Effector memory CD8-positive, alpha-beta T cell (primary cell): Measurements from ENCODE around the gene LRPAP1.
"Not testable (repeated sequence)": the region's sequence is repeated elsewhere in the genome, so short reads cannot be mapped to it uniquely, and the experiment has no call there.

Experiments
- ATAC-seq: fragments of 150-1000 bp; cut with Tn5 transposase; replicated peaks from 2 replicates; pipeline ENCODE4 v1.10.0; 2021; ENCODE audit warnings: mild to moderate bottlenecking, moderate library complexity
- DNase-seq, 3 experiments: peaks; one replicate each; pipeline ENCODE4 v3.0.0; 2021
- H3K27ac Mint-ChIP-seq, 2 donors: one replicate each; pipeline ENCODE4 v1.8.0; 2022; ENCODE audit warnings: mild to moderate bottlenecking in 2 of 2, mixed read lengths in 2 of 2, moderate library complexity in 2 of 2
- H3K27me3 Mint-ChIP-seq, 2 donors: one replicate each; pipeline ENCODE4 v1.8.0; 2022; ENCODE audit warnings: mixed read lengths in 2 of 2
- H3K36me3 Mint-ChIP-seq: one replicate; pipeline ENCODE4 v1.8.0; 2022; ENCODE audit warnings: mild to moderate bottlenecking, moderate library complexity, mixed read lengths; ENCODE audit not compliant: insufficient read depth
- H3K4me1 Mint-ChIP-seq, 2 donors: one replicate each; pipeline ENCODE4 v1.8.0; 2022; ENCODE audit warnings: low read depth in 2 of 2, mixed read lengths in 2 of 2
- H3K4me3 Mint-ChIP-seq, 2 donors: one replicate each; pipeline ENCODE4 v1.8.0; 2022; ENCODE audit warnings: mild to moderate bottlenecking in 2 of 2, mixed read lengths in 2 of 2, moderate library complexity in 2 of 2
- H3K9me3 Mint-ChIP-seq, 2 donors: one replicate each; pipeline ENCODE4 v1.8.0; 2022; ENCODE audit warnings: mixed read lengths in 2 of 2

Gene LRPAP1

GRCh38 chr4:3516061-3516835 is 16.0 kb downstream of the LRPAP1 start:
- Mint-ChIP-seq H3K36me3 (peaks cover 82% of the 10 kb centered on the region), H3K4me3 (no peak overlapping the region), H3K9me3 (no peaks in the 10 kb centered on the region), H3K27me3 (no peaks in the 10 kb centered on the region), H3K27ac (peak overlapping the region in 1 of 2 donors; percentile 38), H3K4me1 (peaks cover 1 to 2% of the 10 kb centered on the region in 2 donors)
- no peak for ATAC-seq
- no peak for DNase-seq

- peak overlapping the region in 1 of 2 donors; percentile 38 for H3K27ac Mint-ChIP-seq
- H3K9me3 Mint-ChIP-seq = no peaks in the 10 kb centered on the region
- H3K36me3 Mint-ChIP-seq = peaks cover 77% of the 10 kb centered on the region
- ATAC-seq (no peak), DNase-seq (no peak)
- H3K4me3 Mint-ChIP-seq = no peak overlapping the region
- H3K27me3 Mint-ChIP-seq = no peaks in the 10 kb centered on the region
- H3K4me1 Mint-ChIP-seq = peaks cover 0 to 2% of the 10 kb centered on the region in 2 donors
Observed at GRCh38 chr4:3515646-3516045, 16.6 kb downstream of the LRPAP1 start.

GRCh38 chr4:3514806-3515501 is 17.3 kb downstream of the LRPAP1 start:
- Mint-ChIP-seq H3K27ac (peak overlapping the region in 1 of 2 donors; percentile 71), H3K27me3 (no peaks in the 10 kb centered on the region), H3K36me3 (peaks cover 70% of the 10 kb centered on the region), H3K4me1 (peaks cover 0 to 2% of the 10 kb centered on the region in 2 donors), H3K9me3 (no peaks in the 10 kb centered on the region), H3K4me3 (no peak overlapping the region)
- DNase-seq (no peak), ATAC-seq (peak; percentile 18)

- Mint-ChIP-seq H3K4me1 (peaks cover 0 to 2% of the 10 kb centered on the region in 2 donors), H3K36me3 (peaks cover 69% of the 10 kb centered on the region)
Observed at GRCh38 chr4:3514221-3514780, 17.9 kb downstream of the LRPAP1 start.

GRCh38 chr4:3513807-3514206 is 18.4 kb downstream of the LRPAP1 start:
- H3K27me3 Mint-ChIP-seq = no peaks in the 10 kb centered on the region
- DNase-seq = no peak
- ATAC-seq = no peak
- H3K4me3 Mint-ChIP-seq = no peak overlapping the region
- H3K27ac Mint-ChIP-seq = peak overlapping the region in 1 of 2 donors; percentile 39
- no peaks in the 10 kb centered on the region for H3K9me3 Mint-ChIP-seq
- H3K4me1 Mint-ChIP-seq = peaks cover 0 to 2% of the 10 kb centered on the region in 2 donors
- H3K36me3 Mint-ChIP-seq = peaks cover 66% of the 10 kb centered on the region

More at GRCh38 chr4:3514221-3514780, 17.9 kb downstream of the LRPAP1 start:
- DNase-seq (no peak), ATAC-seq (peak; percentile 16)
- Mint-ChIP-seq H3K27ac (peak overlapping the region in 1 of 2 donors; percentile 71), H3K9me3 (no peaks in the 10 kb centered on the region), H3K27me3 (no peaks in the 10 kb centered on the region), H3K4me3 (no peak overlapping the region)

- peak overlapping the region; percentile 25 to 39 for H3K27ac Mint-ChIP-seq
Observed at GRCh38 chr4:3512719-3513118, 19.5 kb downstream of the LRPAP1 start.

GRCh38 chr4:3512279-3512678 is 19.9 kb downstream of the LRPAP1 start:
- Mint-ChIP-seq H3K27me3 (no peaks in the 10 kb centered on the region), H3K36me3 (peaks cover 64% of the 10 kb centered on the region)

More at GRCh38 chr4:3512719-3513118, 19.5 kb downstream of the LRPAP1 start:
- Mint-ChIP-seq H3K9me3 (no peaks in the 10 kb centered on the region), H3K27me3 (no peaks in the 10 kb centered on the region), H3K36me3 (peaks cover 64% of the 10 kb centered on the region), H3K4me1 (peaks cover 0 to 2% of the 10 kb centered on the region in 2 donors), H3K4me3 (no peak overlapping the region)
- DNase-seq = no peak
- no peak for ATAC-seq

GRCh38 chr4:3511601-3512000 is 20.6 kb downstream of the LRPAP1 start:
- not testable (repeated sequence) for H3K27ac Mint-ChIP-seq, H3K27me3 Mint-ChIP-seq, H3K4me3 Mint-ChIP-seq, DNase-seq, ATAC-seq, H3K4me1 Mint-ChIP-seq, H3K9me3 Mint-ChIP-seq
- H3K36me3 Mint-ChIP-seq = peaks cover 65% of the 10 kb centered on the region

More at GRCh38 chr4:3512279-3512678, 19.9 kb downstream of the LRPAP1 start:
- no peak for ATAC-seq
- no peak for DNase-seq
- H3K9me3 Mint-ChIP-seq = no peaks in the 10 kb centered on the region
- peaks cover 0 to 2% of the 10 kb centered on the region in 2 donors for H3K4me1 Mint-ChIP-seq
- H3K4me3 Mint-ChIP-seq = no peak overlapping the region
- H3K27ac Mint-ChIP-seq = peak overlapping the region; percentile 25 to 39

- Mint-ChIP-seq H3K9me3 (no peaks in the 10 kb centered on the region), H3K4me1 (peaks cover 0 to 2% of the 10 kb centered on the region in 2 donors), H3K27ac (peak overlapping the region in 1 of 2 donors; percentile 44), H3K4me3 (no peak overlapping the region), H3K36me3 (peaks cover 64% of the 10 kb centered on the region), H3K27me3 (no peaks in the 10 kb centered on the region)
- DNase-seq (no peak), ATAC-seq (no peak)
Observed at GRCh38 chr4:3511187-3511586, 21.0 kb downstream of the LRPAP1 start.

- Mint-ChIP-seq H3K27me3 (no peaks in the 10 kb centered on the region), H3K4me3 (no peak overlapping the region), H3K27ac (peak overlapping the region in 1 of 2 donors; percentile 44), H3K9me3 (no peaks in the 10 kb centered on the region), H3K36me3 (peaks cover 64% of the 10 kb centered on the region), H3K4me1 (peaks cover 0 to 1% of the 10 kb centered on the region in 2 donors)
- ATAC-seq (no peak), DNase-seq (no peak)
Observed at GRCh38 chr4:3510481-3510880, 21.7 kb downstream of the LRPAP1 start.

GRCh38 chr4:3508542-3508941 is 23.7 kb downstream of the LRPAP1 start:
- peaks cover 55% of the 10 kb centered on the region for H3K36me3 Mint-ChIP-seq
- H3K4me3 Mint-ChIP-seq = no peak overlapping the region
- no peak overlapping the region for H3K27ac Mint-ChIP-seq
- DNase-seq (no peak), ATAC-seq (no peak)
- H3K4me1 Mint-ChIP-seq = peaks cover 2 to 4% of the 10 kb centered on the region in 2 donors
- H3K9me3 Mint-ChIP-seq = no peaks in the 10 kb centered on the region
- H3K27me3 Mint-ChIP-seq = no peaks in the 10 kb centered on the region

GRCh38 chr4:3505231-3505630 is 27.0 kb downstream of the LRPAP1 start:
- no peak for ATAC-seq
- H3K4me3 Mint-ChIP-seq = no peak overlapping the region
- DNase-seq = no peak
- H3K9me3 Mint-ChIP-seq = no peaks in the 10 kb centered on the region
- H3K36me3 Mint-ChIP-seq = peaks cover 39% of the 10 kb centered on the region
- H3K4me1 Mint-ChIP-seq = peaks cover 6 to 11% of the 10 kb centered on the region in 2 donors
- no peak overlapping the region for H3K27ac Mint-ChIP-seq
- H3K27me3 Mint-ChIP-seq = no peaks in the 10 kb centered on the region
